HepG2 (cell line): Measurements from ENCODE around the gene SCUBE2.

Experiments used
- KDM1A ChIP-seq: IDR thresholded peaks from 2 replicates; pipeline ENCODE4 v1.6.1; 2016; ENCODE audit warnings: missing compliant biosample characterization
- MAX ChIP-seq: IDR thresholded peaks from 2 replicates; pipeline ENCODE4 v1.6.1; 2012; ENCODE audit warnings: inconsistent platforms
- MXD4 ChIP-seq: IDR thresholded peaks from 2 replicates; pipeline ENCODE4 v1.6.1; 2016; ENCODE audit warnings: mild to moderate bottlenecking, missing biosample characterization, missing genetic modification reagents
- POLR2A ChIP-seq, 2 experiments: IDR thresholded peaks; 2 replicates each; pipeline ENCODE4 v1.6.1; 2011; ENCODE audit warnings: low read depth in 2 of 2, low read length in 2 of 2, mild to moderate bottlenecking in 1 of 2, moderate library complexity in 1 of 2; ENCODE audit not compliant: insufficient read depth in 1 of 2
- RERE ChIP-seq: IDR thresholded peaks from 2 replicates; pipeline ENCODE4 v1.6.1; 2016; ENCODE audit warnings: low read depth, missing genetic modification reagents, missing compliant biosample characterization
- REST ChIP-seq, 2 experiments: IDR thresholded peaks; 2 replicates each; pipeline ENCODE4 v1.6.1; 2011 to 2012; ENCODE audit warnings: low read length in 2 of 2, borderline replicate concordance in 1 of 2, low read depth in 1 of 2, mild to moderate bottlenecking in 1 of 2, moderate library complexity in 1 of 2
- SNRNP70 ChIP-seq: fragments of 200-400 bp; formaldehyde crosslinking; IDR thresholded peaks from 2 replicates; pipeline ENCODE4 v1.6.1; 2017; ENCODE audit warnings: mild to moderate bottlenecking, low read depth, low read length, moderate library complexity
- ZNF18 ChIP-seq: sonication (generic); formaldehyde crosslinking; IDR thresholded peaks from 2 replicates; pipeline ENCODE4 v1.8.0; 2022; ENCODE audit warnings: mild to moderate bottlenecking, missing genetic modification reagents; ENCODE audit not compliant: insufficient replicate concordance
- ZNF274 ChIP-seq: sonication (generic); formaldehyde crosslinking; IDR thresholded peaks from 2 replicates; pipeline ENCODE4 v1.5.1; 2020; ENCODE audit warnings: mild to moderate bottlenecking, missing genetic modification reagents
- ZNF576 ChIP-seq: sonication (generic); formaldehyde crosslinking; IDR thresholded peaks from 2 replicates; pipeline ENCODE4 v1.4.0; 2020; ENCODE audit warnings: mild to moderate bottlenecking, missing genetic modification reagents
- ZSCAN29 ChIP-seq: sonication (generic); formaldehyde crosslinking; conservative IDR thresholded peaks from 2 replicates; pipeline ENCODE4 v1.4.0; 2020; ENCODE audit warnings: mild to moderate bottlenecking, missing genetic modification reagents

GRCh38 chr11:9014826-9015225 lies 76.6 kb downstream of the SCUBE2 start:
- TF ChIP-seq ZSCAN29 (CRISPR knock-in tag) = no peak
- no peak for TF ChIP-seq MXD4 (CRISPR knock-in tag)
- no peak for TF ChIP-seq ZNF274
- TF ChIP-seq RERE (CRISPR knock-in tag) = no peak
- TF ChIP-seq ZNF18 (CRISPR knock-in tag) = no peak
- TF ChIP-seq POLR2A (IDR thresholded peaks at IDR 0.05; ENCODE audit: insufficient read depth in 1 of 2, low read depth in 2 of 2, low read length in 2 of 2) = no peak
- TF ChIP-seq MAX = no peak
- no peak for TF ChIP-seq REST (IDR thresholded peaks at IDR 0.05; ENCODE audit: borderline replicate concordance in 1 of 2, low read depth in 1 of 2, low read length in 2 of 2)
- TF ChIP-seq SNRNP70 = no peak
- no peak for TF ChIP-seq ZNF576 (CRISPR knock-in tag)
- TF ChIP-seq KDM1A = no peak
